GM18868 (cell line): Measurements from ENCODE around the gene RFX6.
A peak's percentile ranks its signal among the peaks of the same experiment; 100 is the strongest.

ENCODE experiments used
- ATAC-seq: cut with Tn5 transposase; IDR thresholded peaks from one replicate; pipeline ENCODE4 v1.9.1; 2021; ENCODE audit warnings: mild to moderate bottlenecking, moderate library complexity; ENCODE audit not compliant: unreplicated experiment

RFX6 gene

DNA sequence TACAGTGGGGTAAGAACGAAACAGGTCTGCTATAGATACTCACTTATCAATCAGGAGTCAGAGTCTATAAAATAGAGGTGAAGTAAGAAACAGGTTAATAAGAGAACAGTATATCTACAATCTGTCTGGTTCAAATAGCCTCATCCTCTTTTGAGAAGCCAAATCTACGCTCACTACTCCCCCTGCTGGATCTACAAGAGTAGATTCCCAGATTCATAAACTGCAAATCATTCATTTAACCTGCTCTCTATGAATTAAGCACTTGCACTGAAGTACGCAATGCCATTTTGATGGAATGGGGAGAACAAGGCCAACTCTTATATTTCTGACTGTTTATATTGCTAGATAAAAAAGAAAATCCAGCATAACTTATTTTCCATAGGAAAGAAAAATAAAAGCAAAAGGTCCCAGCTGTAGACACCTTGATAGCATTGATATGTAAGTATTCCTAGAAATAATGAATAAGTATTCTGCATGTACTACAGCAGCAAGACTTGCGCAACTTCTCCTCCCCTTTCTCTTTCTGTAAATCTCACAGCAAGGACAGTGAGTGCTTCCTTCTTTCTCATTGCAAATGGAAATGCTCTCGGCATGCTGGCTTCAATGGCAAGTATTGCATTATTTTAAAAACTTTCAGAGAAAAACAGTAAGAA lies 92.3 kb downstream of the RFX6 start:
- ATAC-seq, result peak; percentile 87

DNA sequence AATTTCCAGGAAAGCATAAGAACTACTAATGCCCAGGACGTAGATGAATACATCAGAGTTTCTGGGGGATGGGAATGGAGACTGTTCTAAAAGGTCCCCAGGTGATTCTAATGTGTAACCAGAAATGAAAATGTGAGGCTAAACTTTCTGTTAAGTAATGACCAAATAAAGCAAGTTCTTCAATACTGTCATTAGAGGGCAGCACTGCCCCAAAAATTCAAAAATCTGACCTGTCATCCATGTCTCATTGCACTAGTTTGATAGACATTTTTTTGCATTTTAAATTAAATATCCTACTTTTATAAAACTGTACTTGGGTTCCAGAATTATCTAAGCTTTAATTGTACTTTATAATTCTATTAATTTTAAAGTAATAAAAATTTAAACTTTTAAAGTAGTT lies 94.9 kb downstream of the RFX6 start:
- ATAC-seq, result peak; percentile 65

DNA sequence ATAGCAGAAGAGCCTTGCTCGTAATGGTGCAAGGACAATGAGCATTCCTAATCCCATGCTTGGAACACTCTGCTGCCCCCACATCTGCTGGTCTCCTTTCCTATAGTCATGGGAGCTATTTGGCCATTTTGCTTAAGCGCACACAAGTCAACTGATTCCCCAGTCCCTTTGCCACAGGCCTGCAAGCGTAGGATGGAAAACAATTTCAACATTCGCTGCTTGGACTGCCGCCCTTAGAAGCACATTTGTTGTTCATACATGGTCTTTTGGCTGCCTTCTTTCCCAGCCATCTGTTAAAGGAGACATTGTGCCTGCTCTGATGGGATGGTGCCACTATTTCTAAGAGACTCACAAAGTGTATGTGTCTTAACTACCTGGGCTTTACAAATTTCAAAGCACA lies 96.9 kb downstream of the RFX6 start:
- no peak for ATAC-seq

DNA sequence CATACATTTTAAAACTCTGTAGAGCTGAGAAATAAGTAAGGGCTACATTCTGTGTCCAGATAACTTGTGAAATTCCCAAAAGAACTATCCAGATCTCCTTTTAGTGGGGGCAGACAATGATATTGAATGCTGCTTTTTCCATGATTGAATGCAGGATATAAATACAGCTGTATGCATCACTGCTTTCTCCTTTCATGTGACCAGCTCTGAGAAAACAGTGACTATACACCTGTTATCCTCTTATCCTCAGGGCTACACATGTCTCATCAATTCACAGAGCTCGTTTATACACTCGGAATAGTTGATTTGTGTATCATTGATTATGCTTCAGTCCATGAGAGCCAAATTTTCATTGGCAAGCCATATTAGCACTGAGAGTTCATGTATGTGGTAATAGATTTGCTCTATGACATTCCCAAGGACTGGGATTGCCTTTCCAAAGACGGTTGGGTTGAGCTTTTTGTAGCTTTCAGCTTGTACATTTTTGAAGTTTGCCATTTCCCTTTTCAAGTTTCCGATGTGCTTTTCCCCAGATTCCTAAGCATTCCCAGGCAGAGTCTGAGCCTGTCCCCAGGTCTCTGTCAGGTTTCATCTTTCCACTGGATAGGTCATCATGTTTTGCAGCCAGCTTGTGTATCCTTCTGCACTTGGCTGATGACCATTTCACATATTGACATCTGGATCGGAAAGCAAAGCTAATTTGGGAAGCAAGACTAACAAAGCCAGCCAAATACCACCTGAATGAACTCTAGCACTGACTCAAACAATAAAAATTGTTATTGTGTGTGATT lies 97.7 kb downstream of the RFX6 start:
- ATAC-seq, result no peak

DNA sequence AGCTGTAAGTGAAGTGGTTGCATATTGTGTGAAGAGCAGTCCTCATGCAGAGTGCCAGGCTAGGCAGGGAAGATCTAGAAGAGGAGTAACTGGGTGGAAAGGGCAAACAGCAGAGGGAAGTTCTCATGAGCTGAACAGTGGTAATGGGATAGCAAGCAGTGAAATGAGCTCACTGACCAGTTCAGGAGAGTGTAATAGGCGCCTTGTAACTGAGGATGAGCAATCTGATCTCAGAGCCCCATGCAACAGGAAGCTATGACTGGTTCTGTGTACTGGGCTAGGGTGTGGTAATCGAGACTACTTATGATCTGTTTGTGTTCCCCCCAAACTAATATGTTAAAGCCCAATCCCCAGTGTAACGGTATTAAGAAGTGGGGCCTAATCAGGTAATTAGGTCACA lies 98.6 kb downstream of the RFX6 start:
- peak; percentile 52 for ATAC-seq

DNA sequence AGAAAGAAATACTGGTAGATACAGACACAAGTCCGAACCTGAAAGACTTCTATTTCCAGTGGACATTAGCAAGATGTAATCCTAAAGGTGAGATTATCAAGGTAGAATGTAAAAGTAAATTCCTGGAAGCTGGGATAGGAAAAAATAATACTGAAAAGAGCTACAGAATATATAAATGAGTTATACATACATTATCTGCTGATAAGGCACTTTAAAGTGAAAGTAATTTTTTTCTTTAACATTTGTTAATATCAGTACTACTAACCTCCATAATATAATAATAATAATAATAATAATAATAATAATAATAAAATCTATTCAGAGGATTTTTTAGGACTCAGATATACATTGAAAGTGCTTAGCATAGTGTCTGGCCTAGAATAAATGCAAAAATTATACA lies 102.5 kb downstream of the RFX6 start:
- ATAC-seq, result no peak
